GM21723 (cell line): ENCODE data around the gene DNAJB13.
"Not testable (repeated sequence)": the region's sequence is repeated elsewhere in the genome, so short reads cannot be mapped to it uniquely, and the experiment has no call there.

Source experiments
- ATAC-seq: cut with Tn5 transposase; IDR thresholded peaks from one replicate; pipeline ENCODE4 v1.9.1; 2021; ENCODE audit warnings: mild to moderate bottlenecking, moderate library complexity; ENCODE audit not compliant: unreplicated experiment

DNAJB13 gene

GRCh38 chr11:73950869-73951710 is at the start of gene DNAJB13:
Gene DNAJB13 (plus strand): TSS chr11:73951026. CDS start chr11:73951070, 44 bp downstream.
- peak; percentile 75 for ATAC-seq

DNA sequence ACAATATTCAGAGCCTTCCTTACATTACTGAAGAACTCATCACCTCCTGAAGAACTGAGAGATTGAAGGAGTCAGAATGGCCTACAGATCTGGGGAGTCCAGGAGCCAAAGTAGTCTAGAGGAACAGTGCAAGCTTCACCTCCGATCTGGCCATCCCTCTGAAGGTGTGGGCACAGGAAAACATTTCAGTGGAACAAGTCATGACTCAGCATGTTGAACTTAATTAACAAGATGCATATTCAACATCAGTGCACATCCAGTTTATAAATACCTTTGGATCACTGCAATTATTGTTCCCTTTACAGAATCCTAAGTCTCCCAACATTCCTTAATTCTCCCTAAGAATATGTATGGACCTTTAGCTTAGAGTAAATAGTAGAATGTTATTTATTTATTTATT is 48.5 kb upstream of the DNAJB13 start:
- no peak for ATAC-seq

DNA sequence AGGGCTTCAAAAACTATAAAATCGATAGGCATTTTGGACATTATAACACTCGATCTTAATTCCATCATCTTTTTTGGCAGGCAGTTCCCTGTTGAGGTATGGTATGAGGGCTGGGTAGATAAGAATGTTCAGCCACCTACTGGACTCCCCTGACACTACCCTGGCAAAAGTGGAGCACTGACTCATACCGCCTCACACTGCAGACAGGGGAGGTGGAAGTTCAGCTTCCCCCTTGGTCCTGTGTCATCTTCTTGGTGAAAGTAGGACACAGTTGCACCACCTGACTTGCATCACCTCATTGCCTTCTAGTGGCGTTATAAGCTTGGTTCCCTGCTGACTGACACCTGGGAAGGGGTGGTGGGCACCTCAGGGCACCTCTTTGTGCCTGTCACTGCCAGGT is 43.6 kb upstream of the DNAJB13 start:
- ATAC-seq = no peak

- no peak for ATAC-seq
These were observed 38.8 kb upstream of the DNAJB13 start for GRCh38 chr11:73912026-73912425.

DNA sequence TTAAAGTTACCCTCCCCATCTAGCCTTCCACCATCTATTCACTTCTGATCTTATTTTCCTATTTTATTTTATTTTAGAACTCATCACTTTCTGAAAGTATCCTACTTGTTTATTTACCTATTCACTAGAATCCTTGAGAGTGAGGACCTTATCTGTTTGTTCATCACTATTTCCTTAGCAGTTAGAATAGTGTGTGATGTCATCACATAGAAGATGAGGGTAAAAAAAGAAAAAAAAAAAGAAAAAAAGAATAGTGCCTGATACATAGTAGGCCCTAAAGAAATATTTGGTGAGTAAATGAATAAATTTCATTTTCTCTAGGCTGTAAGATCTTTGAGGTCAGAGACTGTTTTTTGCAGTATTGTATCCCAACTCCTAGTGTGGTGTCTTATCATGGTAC is 37.4 kb upstream of the DNAJB13 start:
- ATAC-seq = no peak

- no peak for ATAC-seq
These were observed 36.5 kb upstream of the DNAJB13 start for GRCh38 chr11:73914284-73914683.

DNA sequence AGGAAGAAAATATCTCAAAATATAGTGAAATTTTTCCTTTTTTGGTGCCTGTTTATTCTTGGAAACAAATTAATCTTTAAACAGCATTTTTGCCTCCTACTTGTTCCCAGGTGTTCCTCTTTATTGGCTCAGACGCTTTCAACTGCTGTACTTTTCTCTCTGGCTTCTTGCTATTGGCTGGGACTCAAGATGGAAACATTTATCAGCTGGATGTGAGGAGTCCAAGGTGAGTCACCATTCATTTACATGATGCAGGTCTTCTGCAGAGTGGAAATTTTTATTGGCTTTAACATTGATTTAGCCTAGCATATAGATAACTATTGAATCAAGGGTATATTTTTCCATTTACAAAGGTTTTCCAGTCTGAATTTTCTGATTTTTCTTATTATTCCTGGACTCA is 34.4 kb upstream of the DNAJB13 start:
- ATAC-seq = no peak

DNA sequence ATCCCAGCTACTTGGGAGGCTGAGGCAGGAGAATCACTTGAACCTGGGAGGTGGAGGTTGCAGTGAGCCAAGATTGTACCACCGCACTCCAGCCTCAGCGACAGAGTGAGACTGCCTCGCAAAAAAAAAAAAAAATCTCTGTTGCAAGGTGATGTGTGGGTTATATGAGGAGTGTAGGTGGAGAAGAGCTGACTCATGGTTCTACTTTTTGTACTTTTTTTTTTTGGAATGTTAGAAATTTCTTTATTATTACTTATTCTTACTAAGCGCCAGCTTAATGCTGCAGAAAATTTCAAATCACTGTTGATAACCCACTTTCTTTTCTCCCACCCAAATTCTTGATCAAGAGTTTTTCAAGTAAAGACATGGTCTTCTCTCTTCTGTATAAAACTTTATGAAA is 29.6 kb upstream of the DNAJB13 start:
- ATAC-seq = no peak

DNA sequence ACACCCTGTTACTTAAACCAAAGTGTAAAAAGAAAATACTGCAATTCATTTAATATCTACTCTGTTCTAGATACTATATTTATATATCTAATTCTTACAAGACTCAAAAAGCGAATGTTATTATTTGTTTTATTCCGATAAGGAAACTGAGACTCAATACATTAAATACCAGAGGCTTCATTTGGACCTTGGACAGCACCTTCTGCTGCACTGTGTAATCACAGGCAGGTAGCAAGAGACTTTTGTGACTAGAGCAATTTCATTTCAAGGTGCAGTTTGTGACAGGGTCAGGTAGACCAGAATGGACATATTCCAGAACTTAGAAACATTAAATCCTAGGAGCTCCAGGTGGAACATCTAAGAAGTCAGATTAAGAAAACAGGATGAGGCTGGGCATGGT is 21.4 kb upstream of the DNAJB13 start:
- no peak for ATAC-seq

DNA sequence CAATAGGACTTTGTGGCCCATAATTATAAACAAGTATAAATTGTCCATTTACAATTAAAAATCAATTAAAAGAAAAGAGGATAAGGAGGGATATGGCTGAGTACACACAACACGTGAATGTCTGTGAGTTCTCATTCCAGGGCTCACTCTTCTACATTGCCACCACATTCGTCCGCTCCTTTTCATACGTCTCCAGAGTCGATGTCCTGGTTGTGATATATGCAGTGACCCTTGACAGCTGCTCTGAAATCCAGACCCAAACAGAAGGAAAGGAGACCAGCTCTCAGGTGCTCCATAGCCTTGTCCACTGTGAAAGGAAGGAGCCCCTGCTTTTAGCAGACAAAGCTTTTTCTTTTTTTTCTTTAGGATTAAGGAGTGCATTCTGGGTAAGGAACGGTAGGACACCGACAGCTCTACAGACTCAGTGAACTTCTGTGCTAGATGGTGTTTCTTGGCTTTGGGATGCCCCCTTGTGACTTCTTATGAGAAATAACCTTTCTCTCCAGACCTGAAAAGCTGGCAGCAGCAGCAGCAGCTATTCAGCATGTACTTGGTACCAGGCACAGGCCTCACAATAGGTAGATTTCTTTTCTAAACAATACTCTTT is 19.7 kb upstream of the DNAJB13 start:
- ATAC-seq = no peak

DNA sequence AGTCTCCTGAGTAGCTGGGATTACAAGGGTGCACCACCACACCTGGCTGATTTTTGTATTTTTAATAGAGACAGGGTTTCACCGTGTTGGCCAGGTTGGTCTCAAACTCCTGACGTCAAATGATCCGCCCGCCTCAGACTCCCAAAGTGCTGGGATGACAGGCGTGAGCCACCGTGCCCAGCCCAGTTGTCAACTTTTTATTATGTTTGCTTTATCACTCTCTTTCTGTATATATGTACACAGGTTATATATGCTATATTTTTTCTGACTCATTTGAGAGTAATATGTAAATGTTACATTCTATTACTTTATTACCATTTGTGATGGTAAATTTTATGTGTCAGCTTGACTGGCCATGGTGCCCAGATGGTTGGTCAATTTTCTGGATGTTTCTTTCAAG is 18.9 kb upstream of the DNAJB13 start:
- ATAC-seq = no peak

DNA sequence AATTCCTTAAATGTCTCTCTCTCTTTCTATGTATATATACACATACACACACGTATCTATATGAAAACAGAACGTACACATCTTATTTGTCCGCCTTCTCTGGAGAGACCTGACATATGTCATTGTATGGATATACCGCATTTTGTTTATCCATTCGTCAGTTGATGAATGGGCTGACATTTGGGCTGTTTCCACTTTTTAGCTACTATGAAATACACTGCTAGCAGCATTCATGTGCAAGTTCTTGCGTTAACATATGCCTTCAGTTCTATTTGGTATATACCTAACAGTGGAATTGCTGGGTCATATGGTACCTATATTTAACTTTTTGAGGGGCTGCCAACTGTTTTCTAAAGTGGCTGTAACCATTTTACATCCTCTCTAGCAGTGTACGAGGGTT is 18.0 kb upstream of the DNAJB13 start:
- no peak for ATAC-seq

DNA sequence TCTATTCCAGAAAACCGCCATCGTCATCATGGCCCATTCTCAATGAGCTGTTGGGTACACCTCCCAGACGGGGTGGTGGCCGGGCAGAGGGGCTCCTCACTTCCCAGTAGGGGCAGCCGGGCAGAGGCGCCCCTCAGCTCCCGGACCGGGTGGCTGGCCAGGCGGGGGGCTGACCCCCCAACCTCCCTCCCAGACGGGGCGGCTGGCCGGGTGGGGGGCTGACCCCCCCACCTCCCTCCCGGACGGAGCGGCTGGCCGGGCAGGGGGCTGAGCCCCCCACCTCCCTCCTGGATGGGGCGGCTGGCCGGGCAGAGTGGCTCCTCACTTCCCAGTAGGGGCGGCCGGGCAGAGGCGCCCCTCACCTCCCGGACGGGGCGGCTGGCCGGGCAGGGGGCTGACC is 14.8 kb upstream of the DNAJB13 start:
- not testable (repeated sequence) for ATAC-seq

DNA sequence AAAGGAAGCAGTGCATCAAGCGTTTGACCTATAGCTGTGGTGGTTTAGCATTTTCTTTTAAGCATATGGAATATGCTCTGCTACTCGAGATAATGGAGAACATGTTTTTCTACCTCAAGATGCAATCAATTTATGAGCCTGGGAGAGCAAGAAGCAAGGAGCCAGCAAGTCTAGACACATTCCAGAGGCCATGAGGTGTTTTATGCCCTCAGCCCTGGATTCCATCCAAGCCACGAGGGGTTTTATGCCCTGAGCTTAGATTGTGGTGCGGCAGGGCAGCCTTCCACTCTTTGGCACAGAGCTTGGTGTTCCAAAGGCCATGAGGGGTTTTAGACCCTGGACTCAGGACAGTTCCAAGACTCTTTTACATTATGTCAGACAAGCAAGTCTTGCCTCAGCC is 11.7 kb upstream of the DNAJB13 start:
- no peak for ATAC-seq

DNA sequence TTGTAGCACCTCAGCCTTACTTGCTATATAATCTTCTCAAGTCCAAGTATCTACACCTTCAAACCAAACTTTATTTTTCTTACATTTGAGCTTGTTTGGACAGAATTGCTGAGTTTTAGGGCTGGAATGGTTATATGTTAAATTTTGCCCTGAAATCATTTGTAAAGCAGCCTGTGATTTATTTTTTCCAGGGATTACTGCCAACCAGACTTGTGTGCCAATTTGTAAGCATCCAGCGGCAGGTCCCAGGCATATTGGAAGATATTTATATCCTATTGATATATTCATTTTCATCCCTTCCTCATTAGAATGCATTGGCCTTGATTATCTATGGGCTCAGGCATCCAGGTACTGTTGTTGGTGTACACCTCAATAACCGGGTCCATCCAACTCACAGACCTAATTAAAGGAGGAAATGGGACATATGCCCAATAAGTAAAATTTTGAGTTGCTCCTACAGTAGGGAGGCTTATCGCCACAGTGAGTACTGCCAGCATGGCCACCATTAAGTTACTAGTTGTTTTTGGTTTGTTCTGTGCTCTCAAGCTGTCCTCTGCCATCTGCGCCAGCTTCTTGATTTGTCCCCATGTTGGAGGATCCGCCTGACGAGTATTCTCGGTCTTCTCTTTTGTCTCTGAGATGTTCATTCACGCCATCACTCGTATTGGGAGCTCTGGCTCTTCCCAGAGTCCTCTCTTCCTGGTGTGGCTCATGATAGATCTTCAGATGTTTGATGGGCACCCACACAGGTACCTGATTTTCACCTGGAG is 9.8 kb upstream of the DNAJB13 start:
- no peak for ATAC-seq

DNA sequence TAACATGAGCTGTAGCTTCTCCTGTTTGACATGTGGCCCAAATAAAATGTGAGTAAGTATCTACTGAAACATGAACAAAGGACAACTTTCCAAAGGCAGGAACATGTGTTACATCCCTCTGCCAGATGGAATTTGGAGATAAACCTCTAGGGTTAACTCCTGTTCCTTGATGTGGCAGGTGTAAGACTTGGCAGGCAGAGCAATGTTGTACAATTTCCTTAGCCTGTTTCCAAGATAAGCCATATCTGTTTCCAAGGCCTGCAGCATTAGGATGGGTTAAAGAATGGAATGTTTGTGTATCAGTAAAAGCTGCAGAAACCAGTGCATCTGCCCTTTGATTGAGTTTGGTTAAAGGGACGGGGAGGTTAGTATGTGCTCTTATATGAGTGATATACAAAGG is 8.8 kb upstream of the DNAJB13 start:
- ATAC-seq = no peak

DNA sequence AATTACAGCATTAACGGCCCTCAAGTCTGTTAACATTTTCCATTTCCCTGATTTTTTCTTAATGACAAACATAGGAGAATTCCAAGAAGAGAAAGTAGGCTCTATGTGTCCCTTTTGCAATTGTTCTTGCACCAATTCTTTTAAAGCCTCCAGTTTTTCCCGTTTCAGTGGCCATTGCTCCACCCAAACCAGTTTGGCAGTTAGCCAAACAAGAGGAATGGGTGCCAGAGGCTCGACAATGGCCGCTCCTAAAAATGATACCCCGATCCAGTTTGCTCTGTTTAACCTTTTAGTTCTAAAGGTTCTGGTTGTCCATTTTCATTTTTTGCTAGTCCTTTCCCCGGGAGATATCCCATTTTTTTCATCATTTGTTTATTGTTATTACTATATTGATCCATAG is 6.7 kb upstream of the DNAJB13 start:
- no peak for ATAC-seq

DNA sequence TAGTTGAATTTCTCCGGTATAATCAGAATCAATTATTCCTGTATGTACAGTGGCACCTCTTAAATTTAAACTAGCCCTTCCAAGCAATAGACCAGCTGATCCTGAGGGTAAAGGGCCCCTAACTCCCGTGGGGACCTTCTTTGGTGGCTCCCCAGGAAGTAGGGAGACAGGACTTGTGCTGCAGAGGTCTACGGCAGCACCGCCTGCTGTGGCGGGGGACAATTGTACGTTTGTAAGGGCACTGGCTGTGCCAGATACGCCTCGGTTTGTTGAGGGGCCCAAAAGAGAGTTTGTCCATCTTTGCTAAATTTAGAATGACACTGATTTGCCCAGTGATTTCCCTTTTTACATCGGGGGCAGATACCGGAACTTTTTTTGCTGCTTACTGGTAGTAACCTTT is 5.9 kb upstream of the DNAJB13 start:
- no peak for ATAC-seq

DNA sequence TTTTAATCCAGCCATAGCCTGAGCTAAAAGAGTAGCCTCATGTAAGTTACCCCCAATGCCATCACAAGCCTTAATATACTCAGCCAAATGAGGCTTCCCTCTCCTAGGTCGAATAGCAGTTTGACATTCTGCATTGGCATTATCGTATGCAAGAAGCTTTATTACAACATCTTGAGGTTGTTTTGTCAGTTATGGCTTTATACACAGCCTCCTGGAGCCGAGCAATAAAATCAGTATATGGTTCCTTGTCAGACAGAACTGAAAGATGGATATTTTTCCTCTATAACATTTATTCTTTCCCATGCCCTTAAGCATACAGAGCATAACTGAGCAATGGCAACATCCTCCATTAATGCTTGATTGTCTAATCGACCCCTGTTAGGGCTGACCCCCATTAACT is 5.4 kb upstream of the DNAJB13 start:
- no peak for ATAC-seq

DNA sequence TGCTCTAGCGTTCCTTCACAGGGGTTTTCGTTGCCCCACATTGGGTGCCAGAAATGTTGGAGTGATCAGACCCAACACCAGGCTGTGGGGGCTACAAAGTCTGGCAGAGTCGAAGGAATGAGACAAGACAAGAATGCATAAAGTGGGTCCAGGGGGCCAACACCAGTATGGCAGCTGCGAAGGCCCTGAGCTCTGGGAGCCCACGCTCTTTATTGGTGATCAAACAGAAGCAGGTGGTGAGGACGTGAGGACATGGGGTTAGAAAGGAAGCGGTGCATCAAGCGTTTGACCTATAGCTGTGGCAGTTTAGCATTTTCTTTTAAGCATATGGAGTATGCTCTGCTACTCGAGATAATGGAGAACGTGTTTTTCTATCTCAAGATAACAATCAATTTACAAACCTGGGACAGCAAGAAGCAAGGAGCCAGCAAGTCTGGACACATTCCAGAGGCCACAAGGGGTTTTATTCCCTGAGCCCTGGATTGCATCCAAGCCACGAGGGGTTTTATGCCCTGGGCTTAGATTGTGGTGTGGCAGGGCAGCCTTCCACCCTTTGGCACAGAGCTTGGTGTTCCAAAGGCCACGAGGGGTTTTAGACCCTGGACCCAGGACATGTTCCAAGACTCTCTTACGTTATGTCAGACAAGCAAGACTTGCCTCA is 3.9 kb upstream of the DNAJB13 start:
- ATAC-seq = no peak

GRCh38 chr11:73949246-73949645 is 1.6 kb upstream of the DNAJB13 start:
- no peak for ATAC-seq
